Measurements from ENCODE around the gene CYFIP2. TPM values are rescaled to one million over a fixed set of nuclear protein-coding genes. Genes with fewer than 3 reads are reported as not detected.

Gene CYFIP2
- total RNA-seq, 2 experiments from 2014 or later = 271 to 287 TPM

DNA sequence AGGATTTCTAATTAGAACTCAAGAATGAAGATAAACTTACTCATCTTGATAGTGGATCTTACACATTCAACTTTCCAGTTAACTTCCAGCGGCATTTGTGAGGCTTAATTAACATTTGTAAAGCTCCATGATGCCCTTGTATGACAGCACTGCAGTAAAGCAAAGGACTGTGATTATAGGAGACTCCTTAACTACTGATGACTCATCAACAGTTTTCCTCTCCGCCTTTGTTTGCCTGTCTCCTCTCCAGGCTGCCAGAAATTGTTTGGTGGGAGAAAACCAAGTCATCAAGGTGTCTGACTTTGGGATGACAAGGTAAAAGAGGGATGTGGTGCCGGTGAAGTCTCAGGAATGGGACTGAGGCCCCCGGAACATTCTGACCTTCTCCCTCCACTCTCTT, 20.4 kb upstream of the CYFIP2 start:
- no peak overlapping the region for H3K4me3 ChIP-seq (ENCODE audit: low read length)
- H3K36me3 ChIP-seq (ENCODE audit: insufficient read depth, low read length) = peaks cover 99% of the 10 kb centered on the region
- no peaks in the 10 kb centered on the region for H3K9me3 ChIP-seq (ENCODE audit: control insufficient read depth in 1 of 2, insufficient read depth in 1 of 2, low read length in 2 of 2)
- CTCF ChIA-PET = no interaction called here
- no peak overlapping the region for H3K27ac ChIP-seq (ENCODE audit: low read depth in 1 of 2, low read length in 2 of 2)
- no peak for TF ChIP-seq CTCF (IDR thresholded peaks at IDR 0.05)
- DNase-seq (no peak), ATAC-seq (ENCODE audit: poor library complexity) (no peak)
- peaks cover 60% of the 10 kb centered on the region for H3K4me1 ChIP-seq (ENCODE audit: insufficient read depth, low read length)
- no peaks in the 10 kb centered on the region for H3K27me3 ChIP-seq (ENCODE audit: control insufficient read depth in 1 of 2, insufficient read depth in 2 of 2, low read length in 2 of 2)
- Mint-ChIP-seq H3K27ac (peak overlapping the region; percentile 91), H3K4me3 (no peak overlapping the region), H3K9me3 (no peaks in the 10 kb centered on the region), H3K27me3 (no peaks in the 10 kb centered on the region), H3K36me3 (ENCODE audit: low read depth) (peaks cover 98% of the 10 kb centered on the region), H3K4me1 (ENCODE audit: low read depth) (peaks cover 68% of the 10 kb centered on the region)
- POLR2A ChIA-PET = interaction anchor here (1.6 to 7.1 kb wide), 2 partner anchors 27 to 30 kb away, joined by 3 to 64 read pairs; no protein-coding TSS in a partner anchor
- intact Hi-C loops (cut with DNase I, micrococcal nuclease) = loop anchor here in 1 of 2 experiments (5.0 kb wide), 1 partner anchor 98 kb away; no protein-coding TSS in a partner anchor

DNA sequence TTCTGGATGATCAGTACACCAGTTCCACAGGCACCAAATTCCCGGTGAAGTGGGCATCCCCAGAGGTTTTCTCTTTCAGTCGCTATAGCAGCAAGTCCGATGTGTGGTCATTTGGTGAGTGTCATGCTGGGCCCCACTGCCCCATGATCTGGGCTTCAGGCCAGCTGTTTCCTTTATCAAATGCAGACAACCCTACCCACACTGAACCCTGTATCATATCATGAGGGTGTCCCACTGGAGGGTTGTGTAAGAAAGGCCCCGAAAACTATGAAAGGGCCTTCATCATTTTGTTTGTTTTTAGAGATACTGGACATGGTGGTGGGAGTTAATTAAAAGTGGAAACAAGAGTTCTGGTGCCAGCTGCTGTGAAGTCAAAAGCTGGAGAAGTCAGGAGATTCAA, 20.0 kb upstream of the CYFIP2 start:
- Histone ChIP-seq H3K36me3 (ENCODE audit: insufficient read depth, low read length) (peaks cover 99% of the 10 kb centered on the region), H3K27ac (ENCODE audit: low read depth in 1 of 2, low read length in 2 of 2) (peak overlapping the region in 1 of 2 donors; percentile 1), H3K4me1 (ENCODE audit: insufficient read depth, low read length) (peaks cover 62% of the 10 kb centered on the region), H3K4me3 (ENCODE audit: low read length) (no peak overlapping the region), H3K27me3 (ENCODE audit: control insufficient read depth in 1 of 2, insufficient read depth in 2 of 2, low read length in 2 of 2) (no peaks in the 10 kb centered on the region), H3K9me3 (ENCODE audit: control insufficient read depth in 1 of 2, insufficient read depth in 1 of 2, low read length in 2 of 2) (no peaks in the 10 kb centered on the region)
- H3K27ac Mint-ChIP-seq = peak overlapping the region; percentile 91
- no peak for TF ChIP-seq CTCF (IDR thresholded peaks at IDR 0.05)
- H3K36me3 Mint-ChIP-seq (ENCODE audit: low read depth) = peaks cover 98% of the 10 kb centered on the region
- H3K4me3 Mint-ChIP-seq = no peak overlapping the region
- H3K9me3 Mint-ChIP-seq = no peaks in the 10 kb centered on the region
- DNase-seq = no peak
- ATAC-seq (ENCODE audit: poor library complexity) = no peak
- H3K27me3 Mint-ChIP-seq = no peaks in the 10 kb centered on the region
- intact Hi-C loops (cut with DNase I, micrococcal nuclease) = loop anchor here in 1 of 2 experiments (5.0 kb wide), 1 partner anchor 99 kb away; no protein-coding TSS in a partner anchor
- CTCF ChIA-PET = no interaction called here
- H3K4me1 Mint-ChIP-seq (ENCODE audit: low read depth) = peaks cover 72% of the 10 kb centered on the region
- POLR2A ChIA-PET = interaction anchor here (1.1 to 7.1 kb wide), 5 partner anchors 27 to 103 kb away, joined by 3 to 64 read pairs (median 3); partner anchors contain the start of gene MED7

- Histone ChIP-seq H3K9me3 (ENCODE audit: control insufficient read depth in 1 of 2, insufficient read depth in 1 of 2, low read length in 2 of 2) (no peaks in the 10 kb centered on the region), H3K4me1 (ENCODE audit: insufficient read depth, low read length) (peaks cover 63% of the 10 kb centered on the region), H3K27ac (ENCODE audit: low read depth in 1 of 2, low read length in 2 of 2) (peak overlapping the region; percentile 26 to 54), H3K4me3 (ENCODE audit: low read length) (no peak overlapping the region), H3K27me3 (ENCODE audit: control insufficient read depth in 1 of 2, insufficient read depth in 2 of 2, low read length in 2 of 2) (no peaks in the 10 kb centered on the region), H3K36me3 (ENCODE audit: insufficient read depth, low read length) (peaks cover 99% of the 10 kb centered on the region)
- H3K27ac Mint-ChIP-seq = peak overlapping the region; percentile 91
- TF ChIP-seq CTCF (IDR thresholded peaks at IDR 0.05) = no peak
- H3K27me3 Mint-ChIP-seq = no peaks in the 10 kb centered on the region
- ChIA-PET CTCF (interaction anchor here (0.6 to 1.3 kb wide), 4 partner anchors 9 to 66 kb away, joined by 3 read pairs; no protein-coding TSS in a partner anchor), POLR2A (interaction anchor here (0.6 to 7.6 kb wide), 6 partner anchors 17 to 105 kb away, joined by 3 to 123 read pairs (median 4); partner anchors contain the start of genes CYFIP2 and MED7)
- intact Hi-C loops (cut with DNase I, micrococcal nuclease) = loop anchor here in 1 of 2 experiments (5.0 kb wide), 1 partner anchor 100 kb away; no protein-coding TSS in a partner anchor
- ATAC-seq (ENCODE audit: poor library complexity) = no peak
- H3K4me3 Mint-ChIP-seq = peak overlapping the region; percentile 39
- peaks cover 86% of the 10 kb centered on the region for H3K4me1 Mint-ChIP-seq (ENCODE audit: low read depth)
- H3K36me3 Mint-ChIP-seq (ENCODE audit: low read depth) = peaks cover 97% of the 10 kb centered on the region
- H3K9me3 Mint-ChIP-seq = no peaks in the 10 kb centered on the region
- DNase-seq = no peak
Observed at GRCh38 chr5:157247267-157247666, 18.7 kb upstream of the CYFIP2 start.

Measured in CD4-positive, alpha-beta T cell (primary cell).